Measurements from ENCODE around the gene CRYZL1.

- TF ChIP-seq POLR2A (IDR thresholded peaks at IDR 0.05) (no peak), CTCF (IDR thresholded peaks at IDR 0.05) (no peak)
Measured at GRCh38 chr21:33539616-33540015, 101.9 kb downstream of the CRYZL1 start.
